ENCODE data around the gene DFFB. TPM values are rescaled to one million over a fixed set of nuclear protein-coding genes. Genes with fewer than 3 reads are reported as not detected.

The DFFB gene
- total and polyA plus RNA-seq, 2 of the 13 experiments (the other 11 are each of a cell fraction or from before 2014, with no cell fraction given): 4.6 to 9.3 TPM

DNA sequence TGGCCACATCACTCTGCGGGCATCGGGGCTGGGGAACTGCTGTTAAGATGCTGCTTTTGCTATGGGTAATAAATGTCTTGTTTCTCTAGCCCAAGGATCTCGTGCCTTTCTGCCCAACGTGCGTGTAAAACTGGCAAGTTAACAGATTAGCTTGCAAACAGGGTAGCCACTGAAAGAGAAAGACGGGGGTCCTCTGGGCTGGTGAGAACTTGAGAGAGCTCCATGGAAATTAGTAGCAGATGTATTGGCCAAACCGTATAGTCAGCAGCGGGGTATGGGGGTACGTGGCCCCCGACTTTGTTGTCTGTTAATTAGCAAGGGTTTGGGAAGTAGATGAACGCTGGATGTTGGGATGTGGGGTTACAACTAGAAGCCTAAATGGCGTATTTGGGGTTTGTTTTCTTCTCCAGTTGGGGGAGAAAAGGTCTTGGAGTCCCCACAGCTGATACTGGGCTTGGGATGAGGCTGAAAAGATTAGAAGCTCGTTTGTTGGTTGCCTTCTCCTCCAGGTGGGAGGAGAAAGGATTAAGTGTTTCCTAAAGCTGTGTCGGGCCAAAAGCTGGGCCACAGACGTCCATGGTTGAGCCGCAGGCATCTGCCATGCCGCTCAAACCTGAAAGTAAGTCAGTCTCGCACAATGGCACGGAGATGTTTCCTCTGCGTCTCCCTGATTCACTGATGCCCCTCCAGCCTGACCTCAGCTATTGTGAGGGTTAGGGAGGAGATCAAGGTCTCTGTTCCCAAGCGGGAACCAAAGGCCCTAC is 75.1 kb downstream of the DFFB start:
- Histone ChIP-seq H3K9me3 (ENCODE audit: low read length) (peaks cover 3% of the 10 kb centered on the region; the same call in 1 of the 2 replicates), H2AFZ (ENCODE audit: low read length) (no peak overlapping the region), H3K27ac (ENCODE audit: extremely low read length, insufficient read depth, low read length) (no peak overlapping the region), H3K4me1 (ENCODE audit: insufficient read depth, low read length) (no peaks in the 10 kb centered on the region), H3K36me3 (replicated peaks in 1 of 2; ENCODE audit: control insufficient read depth in 1 of 2, insufficient read depth in 2 of 2, low read length in 2 of 2) (no peaks in the 10 kb centered on the region), H3K27me3 (ENCODE audit: control insufficient read depth in 1 of 2, insufficient read depth in 2 of 2, low read length in 2 of 2) (peaks cover 8 to 43% of the 10 kb centered on the region in 2 experiments), H3K79me2 (ENCODE audit: insufficient read depth, low read length) (no peaks in the 10 kb centered on the region), H3K9ac (ENCODE audit: insufficient read depth, low read depth, low read length) (no peak overlapping the region), H4K20me1 (ENCODE audit: insufficient read depth, low read length) (no peaks in the 10 kb centered on the region), H3K4me2 (ENCODE audit: low read depth, low read length) (no peak overlapping the region), H3K4me3 (replicated peaks in 1 of 3; ENCODE audit: insufficient read depth in 1 of 3, low read depth in 2 of 3, low read length in 3 of 3) (no peak overlapping the region)
- ChIA-PET POLR2A (no interaction called here), CTCF (ENCODE audit: low intra/inter-chr PET ratio, low total read pairs) (no interaction called here)
- in situ Hi-C loops (cut with HindIII; ENCODE audit: extremely low pct_ligation_motif_present, low pct_unique_long_range_greater_than_20kb) (no loop called here), intact Hi-C loops (cut with micrococcal nuclease; ENCODE audit: unreplicated experiment) (no loop called here)
- FAIRE-seq: no peak
- WGBS (ENCODE audit: low lambda C conversion rate): 37% methylated on average over 18 of the region's 21 CpGs
- no peak for DNase-seq (ENCODE audit: low spot score)
- TF ChIP-seq ZFP41 (CRISPR knock-in tag; IDR thresholded peaks at IDR 0.05; ENCODE audit: borderline replicate concordance): no peak
- TF ChIP-seq, protein P1, sequence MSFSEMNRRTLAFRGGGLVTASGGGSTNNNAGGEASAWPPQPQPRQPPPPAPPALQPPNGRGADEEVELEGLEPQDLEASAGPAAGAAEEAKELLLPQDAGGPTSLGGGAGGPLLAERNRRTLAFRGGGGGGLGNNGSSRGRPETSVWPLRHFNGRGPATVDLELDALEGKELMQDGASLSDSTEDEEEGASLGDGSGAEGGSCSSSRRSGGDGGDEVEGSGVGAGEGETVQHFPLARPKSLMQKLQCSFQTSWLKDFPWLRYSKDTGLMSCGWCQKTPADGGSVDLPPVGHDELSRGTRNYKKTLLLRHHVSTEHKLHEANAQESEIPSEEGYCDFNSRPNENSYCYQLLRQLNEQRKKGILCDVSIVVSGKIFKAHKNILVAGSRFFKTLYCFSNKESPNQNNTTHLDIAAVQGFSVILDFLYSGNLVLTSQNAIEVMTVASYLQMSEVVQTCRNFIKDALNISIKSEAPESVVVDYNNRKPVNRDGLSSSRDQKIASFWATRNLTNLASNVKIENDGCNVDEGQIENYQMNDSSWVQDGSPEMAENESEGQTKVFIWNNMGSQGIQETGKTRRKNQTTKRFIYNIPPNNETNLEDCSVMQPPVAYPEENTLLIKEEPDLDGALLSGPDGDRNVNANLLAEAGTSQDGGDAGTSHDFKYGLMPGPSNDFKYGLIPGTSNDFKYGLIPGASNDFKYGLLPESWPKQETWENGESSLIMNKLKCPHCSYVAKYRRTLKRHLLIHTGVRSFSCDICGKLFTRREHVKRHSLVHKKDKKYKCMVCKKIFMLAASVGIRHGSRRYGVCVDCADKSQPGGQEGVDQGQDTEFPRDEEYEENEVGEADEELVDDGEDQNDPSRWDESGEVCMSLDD (CRISPR knock-in tag; IDR thresholded peaks at IDR 0.05; ENCODE audit: borderline replicate concordance): no peak
- no peak for TF ChIP-seq ZNF850 (CRISPR knock-in tag; conservative IDR thresholded peaks at IDR 0.05)
- TF ChIP-seq, protein P2, sequence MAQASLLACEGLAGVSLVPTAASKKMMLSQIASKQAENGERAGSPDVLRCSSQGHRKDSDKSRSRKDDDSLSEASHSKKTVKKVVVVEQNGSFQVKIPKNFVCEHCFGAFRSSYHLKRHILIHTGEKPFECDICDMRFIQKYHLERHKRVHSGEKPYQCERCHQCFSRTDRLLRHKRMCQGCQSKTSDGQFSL (CRISPR knock-in tag; IDR thresholded peaks at IDR 0.05): no peak
- no peak for ATAC-seq
- no TSS peak for BruUV-seq (replicated peaks)

Other genes with a start within 250 kb of the DFFB start
- gene MEGF6, start 246.0 kb upstream of the DFFB start, total RNA-seq (2016; rRNA removed; fragmentation: Illumina TruSeq; extraction: Trizol): 0.76 and 1.9 TPM in 2 replicates
- gene MEGF6, start 246.0 kb upstream of the DFFB start, polyA plus RNA-seq (2011; rRNA removed): 1.9 and 3.5 TPM in 2 replicates
- gene TPRG1L, start 232.5 kb upstream of the DFFB start, total RNA-seq (2016; rRNA removed; fragmentation: Illumina TruSeq; extraction: Trizol): 21.3 and 31.7 TPM in 2 replicates
- 37.4 and 44.3 TPM in 2 replicates for gene TPRG1L, start 232.5 kb upstream of the DFFB start, polyA plus RNA-seq (2011; rRNA removed)
- gene WRAP73, start 207.4 kb upstream of the DFFB start, total RNA-seq (2016; rRNA removed; fragmentation: Illumina TruSeq; extraction: Trizol): 18.1 and 21.0 TPM in 2 replicates
- gene WRAP73, start 207.4 kb upstream of the DFFB start, polyA plus RNA-seq (2011; rRNA removed): 40.4 and 44.1 TPM in 2 replicates
- 0.69 and 1.1 TPM in 2 replicates for gene TP73, start 205.0 kb upstream of the DFFB start, total RNA-seq (2016; rRNA removed; fragmentation: Illumina TruSeq; extraction: Trizol)
- gene TP73, start 205.0 kb upstream of the DFFB start, polyA plus RNA-seq (2011; rRNA removed): 0.49 and 0.59 TPM in 2 replicates
- gene CCDC27, start 105.0 kb upstream of the DFFB start, total RNA-seq (2016; rRNA removed; fragmentation: Illumina TruSeq; extraction: Trizol): not detected in 2 replicates
- not detected in 2 replicates for gene CCDC27, start 105.0 kb upstream of the DFFB start, polyA plus RNA-seq (2011; rRNA removed)
- gene SMIM1, start 84.7 kb upstream of the DFFB start, total RNA-seq (2016; rRNA removed; fragmentation: Illumina TruSeq; extraction: Trizol): 55.8 and 56.3 TPM in 2 replicates
- gene SMIM1, start 84.7 kb upstream of the DFFB start, polyA plus RNA-seq (2011; rRNA removed): 12.4 and 22.2 TPM in 2 replicates
- 52.4 and 52.5 TPM in 2 replicates for gene LRRC47, start 61.0 kb upstream of the DFFB start, total RNA-seq (2016; rRNA removed; fragmentation: Illumina TruSeq; extraction: Trizol)
- 18.3 and 20.2 TPM in 2 replicates for gene LRRC47, start 61.0 kb upstream of the DFFB start, polyA plus RNA-seq (2011; rRNA removed)
- 20.4 and 33.8 TPM in 2 replicates for gene CEP104, start 265 bp upstream of the DFFB start, total RNA-seq (2016; rRNA removed; fragmentation: Illumina TruSeq; extraction: Trizol)
- 19.0 and 30.1 TPM in 2 replicates for gene CEP104, start 265 bp upstream of the DFFB start, polyA plus RNA-seq (2011; rRNA removed)
- gene C1orf174, start 42.8 kb downstream of the DFFB start, total RNA-seq (2016; rRNA removed; fragmentation: Illumina TruSeq; extraction: Trizol): 31.4 and 43.4 TPM in 2 replicates
- 18.7 and 21.6 TPM in 2 replicates for gene C1orf174, start 42.8 kb downstream of the DFFB start, polyA plus RNA-seq (2011; rRNA removed)

Data from HepG2 (cell line).